GM23338 (cell line): ENCODE measurements around the gene MTERF4. TPM values are rescaled to one million over a fixed set of nuclear protein-coding genes. Genes with fewer than 3 reads are reported as not detected.
A peak's percentile ranks its signal among the peaks of the same experiment; 100 is the strongest.
"Not testable (repeated sequence)": the region's sequence is repeated elsewhere in the genome, so short reads cannot be mapped to it uniquely, and the experiment has no call there.

Experiments used
- ATAC-seq: fragments of 200-7000 bp; cut with Tn5 transposase; 3 replicates; pipeline ENCODE4 v1.9.1; 2020
- DNase-seq: peaks from one replicate; pipeline ENCODE4 v3.0.0-alpha.2; 2015; ENCODE audit warnings: low spot score
- H2AFZ ChIP-seq: fragments of 200-600 bp; sonication (generic); 2 replicates; pipeline ENCODE4 v1.8.0; 2016; ENCODE audit warnings: antibody characterized with exemption, mild to moderate bottlenecking, moderate library complexity
- H3F3A ChIP-seq: fragments of 200-600 bp; sonication (generic); replicated peaks from 2 replicates; pipeline ENCODE4 v1.8.0; 2017; ENCODE audit warnings: antibody characterized with exemption, mixed run types, low read depth
- H3K27ac ChIP-seq: fragments of 200-600 bp; sonication (generic); 2 replicates; pipeline ENCODE4 v1.6.1; 2016; ENCODE audit warnings: low read depth
- H3K27me3 ChIP-seq: fragments of 200-600 bp; sonication (generic); 2 replicates; pipeline ENCODE4 v1.8.0; 2016; ENCODE audit warnings: mild to moderate bottlenecking, mixed run types, moderate library complexity; ENCODE audit not compliant: insufficient read depth
- H3K36me3 ChIP-seq: fragments of 200-600 bp; sonication (generic); 2 replicates; pipeline ENCODE4 v1.8.0; 2016; ENCODE audit warnings: mild to moderate bottlenecking; ENCODE audit not compliant: insufficient read depth
- H3K4me1 ChIP-seq: fragments of 200-600 bp; sonication (generic); 2 replicates; pipeline ENCODE4 v1.8.0; 2016; ENCODE audit warnings: mild to moderate bottlenecking, moderate library complexity; ENCODE audit not compliant: insufficient read depth
- H3K4me2 ChIP-seq: fragments of 200-600 bp; sonication (generic); 2 replicates; pipeline ENCODE4 v1.7.1; 2017; ENCODE audit warnings: mixed run types
- H3K4me3 ChIP-seq: fragments of 200-600 bp; sonication (generic); 2 replicates; pipeline ENCODE4 v1.6.1; 2016; ENCODE audit warnings: mixed run types
- H3K79me2 ChIP-seq: fragments of 200-600 bp; sonication (generic); replicated peaks from 2 replicates; pipeline ENCODE4 v1.8.0; 2017; ENCODE audit warnings: mild to moderate bottlenecking; ENCODE audit not compliant: insufficient read depth
- H3K9me2 ChIP-seq: fragments of 200-600 bp; sonication (generic); 2 replicates; pipeline ENCODE4 v1.8.0; 2017; ENCODE audit not compliant: insufficient read depth
- H4K20me1 ChIP-seq: fragments of 200-600 bp; sonication (generic); replicated peaks from 2 replicates; pipeline ENCODE4 v1.8.0; 2017; ENCODE audit warnings: mild to moderate bottlenecking; ENCODE audit not compliant: insufficient read depth
- H3K27ac Mint-ChIP-seq: 2 replicates; pipeline ENCODE4 v1.8.0; 2020; ENCODE audit warnings: inconsistent platforms, mild to moderate bottlenecking, moderate library complexity, mixed read lengths
- H3K27me3 Mint-ChIP-seq: 3 replicates; pipeline ENCODE4 v1.8.0; 2022; ENCODE audit warnings: low read depth, mild to moderate bottlenecking, moderate library complexity, mixed read lengths, inconsistent platforms; ENCODE audit not compliant: insufficient read depth, poor library complexity
- H3K36me3 Mint-ChIP-seq: 3 replicates; pipeline ENCODE4 v1.8.0; 2021; ENCODE audit warnings: low read depth, mild to moderate bottlenecking, inconsistent platforms, moderate library complexity, mixed read lengths
- H3K4me1 Mint-ChIP-seq: 3 replicates; pipeline ENCODE4 v1.8.0; 2020; ENCODE audit warnings: mild to moderate bottlenecking, inconsistent platforms, mixed read lengths
- H3K4me3 Mint-ChIP-seq: 3 replicates; pipeline ENCODE4 v1.8.0; 2021; ENCODE audit warnings: moderate library complexity, mild to moderate bottlenecking, inconsistent platforms, mixed read lengths
- H3K9me3 Mint-ChIP-seq: 3 replicates; pipeline ENCODE4 v1.8.0; 2020; ENCODE audit warnings: moderate library complexity, mild to moderate bottlenecking, inconsistent platforms, mixed read lengths
- CTCF ChIP-seq, 2 experiments: fragments of 200-600 bp in 1 of 2; sonication (generic) in 1 of 2; conservative IDR thresholded peaks; 2 replicates each; pipeline versions ENCODE4 v1.5.1 to v1.6.1; 2016 to 2017; ENCODE audit warnings: antibody characterized with exemption in 2 of 2, low read depth in 2 of 2, mild to moderate bottlenecking in 2 of 2, moderate library complexity in 1 of 2
- ETS1 ChIP-seq: IDR thresholded peaks from 2 replicates; pipeline ENCODE4 v1.6.1; 2016; ENCODE audit warnings: antibody characterized with exemption
- EZH2 ChIP-seq: fragments of 200-600 bp; sonication (generic); IDR thresholded peaks from one replicate; pipeline ENCODE4 v1.8.0; 2017; ENCODE audit warnings: antibody characterized with exemption, mild to moderate bottlenecking, low read depth; ENCODE audit not compliant: unreplicated experiment
- EZH2phosphoT487 ChIP-seq: fragments of 200-600 bp; sonication (generic); IDR thresholded peaks from one replicate; pipeline ENCODE4 v1.8.1; 2018; ENCODE audit warnings: antibody characterized with exemption; ENCODE audit not compliant: unreplicated experiment
- POLR2AphosphoS5 ChIP-seq: IDR thresholded peaks from 2 replicates; pipeline ENCODE4 v1.6.1; 2016; ENCODE audit warnings: antibody characterized with exemption, low read depth
- REST ChIP-seq: IDR thresholded peaks from one replicate; pipeline ENCODE4 v1.6.1; 2018; ENCODE audit warnings: antibody characterized with exemption; ENCODE audit not compliant: unreplicated experiment
- STAT1 ChIP-seq: IDR thresholded peaks from one replicate; pipeline ENCODE4 v1.6.1; 2016; ENCODE audit warnings: antibody characterized with exemption; ENCODE audit not compliant: unreplicated experiment
- ZNF114 ChIP-seq: fragments of 250-450 bp; sonication (Bioruptor Pico); IDR thresholded peaks from 2 replicates; pipeline ENCODE4 v1.5.0; 2020; ENCODE audit warnings: mild to moderate bottlenecking, moderate library complexity
- polyA plus RNA-seq: library from polyadenylated mRNA; unstranded; fragments of >200 nt; fragmentation: Nextera tagmentation; extraction: Ambion mirVana; gene quantifications from 2 replicates; pipeline ENCODE4 v1.2.1, GENCODE V29; 2016
- total RNA-seq: library from RNA; depleted of rRNA; stranded (reverse); fragments of >200 nt; shearing (Covaris generic); gene quantifications from 2 replicates; pipeline ENCODE4 v1.2.3, GENCODE V29; 2014

Gene MTERF4
- total and polyA plus RNA-seq, 2 experiments from 2014 or later, result 15.3 to 63.6 TPM

- TF ChIP-seq POLR2AphosphoS5 (no peak), ZNF114 (CRISPR knock-in tag) (no peak), CTCF (conservative IDR thresholded peaks at IDR 0.05; ENCODE audit: low read depth in 2 of 2) (no peak), ETS1 (no peak), REST (no peak), EZH2 (no peak), STAT1 (no peak), EZH2phosphoT487 (no peak)
Observed at GRCh38 chr2:241094172-241094571, 7.9 kb downstream of the MTERF4 start (continued).

GRCh38 chr2:241093133-241093781 is 8.8 kb downstream of the MTERF4 start:
- H3K9me3 Mint-ChIP-seq, H3F3A ChIP-seq, H3K4me3 Mint-ChIP-seq, H3K27ac Mint-ChIP-seq, H3K27me3 Mint-ChIP-seq, DNase-seq, H3K4me2 ChIP-seq, H3K9me2 ChIP-seq, H2AFZ ChIP-seq, H3K4me3 ChIP-seq, H3K27me3 ChIP-seq, ATAC-seq: not testable (repeated sequence)
- Histone ChIP-seq H3K27ac (peak overlapping the region; percentile 69; the same call in 1 of the 2 replicates), H4K20me1 (peaks cover 24% of the 10 kb centered on the region), H3K79me2 (peaks cover 22% of the 10 kb centered on the region), H3K4me1 (peaks cover 11% of the 10 kb centered on the region; the same call in 1 of the 2 replicates), H3K36me3 (peaks cover 27% of the 10 kb centered on the region)
- H3K4me1 Mint-ChIP-seq, result peaks cover 13% of the 10 kb centered on the region
- H3K36me3 Mint-ChIP-seq, result peaks cover 57% of the 10 kb centered on the region
